Astrocyte (in vitro differentiated cells and primary cell): ENCODE data around the gene ERO1A. TPM values are rescaled to one million over a fixed set of nuclear protein-coding genes. Genes with fewer than 3 reads are reported as not detected.
A peak's percentile ranks its signal among the peaks of the same experiment; 100 is the strongest.

Source experiments
- DNase-seq: peaks from one replicate; pipeline ENCODE4 v3.0.0-alpha.2; 2010; ENCODE audit warnings: low read depth
- FAIRE-seq: peaks from 2 replicates; lab custom pipeline; 2011; peaks lifted over from hg19 to GRCh38; lab: Jason Lieb, UNC
- H2AFZ ChIP-seq: 2 replicates; pipeline ENCODE4 v1.6.0; 2012; ENCODE audit warnings: low read depth, low read length, inconsistent platforms
- H3K27ac ChIP-seq: 2 replicates; pipeline ENCODE4 v1.5.1; 2011; ENCODE audit warnings: low read depth, low read length, inconsistent platforms
- H3K27me3 ChIP-seq: 2 replicates; pipeline ENCODE4 v1.6.0; 2011; ENCODE audit warnings: low read length, inconsistent platforms; ENCODE audit not compliant: insufficient read depth
- H3K36me3 ChIP-seq: 2 replicates; pipeline ENCODE4 v1.5.1; 2011; ENCODE audit warnings: low read length, inconsistent platforms; ENCODE audit not compliant: insufficient read depth
- H3K4me1 ChIP-seq: 2 replicates; pipeline ENCODE4 v1.5.1; 2011; ENCODE audit warnings: low read length, inconsistent platforms; ENCODE audit not compliant: insufficient read depth
- H3K4me2 ChIP-seq: 2 replicates; pipeline ENCODE4 v1.6.0; 2012; ENCODE audit warnings: low read length, inconsistent platforms
- H3K4me3 ChIP-seq: 2 replicates; pipeline ENCODE4 v1.5.1; 2011; ENCODE audit warnings: low read depth, mild to moderate bottlenecking, low read length, inconsistent platforms; ENCODE audit not compliant: insufficient read depth
- H3K79me2 ChIP-seq: 2 replicates; pipeline ENCODE4 v1.6.0; 2012; ENCODE audit warnings: mild to moderate bottlenecking, low read length, inconsistent platforms; ENCODE audit not compliant: insufficient read depth
- H3K9ac ChIP-seq: 2 replicates; pipeline ENCODE4 v1.6.0; 2012; ENCODE audit warnings: mild to moderate bottlenecking, low read length, inconsistent platforms
- H3K9me3 ChIP-seq: 2 replicates; pipeline ENCODE4 v1.5.1; 2012; ENCODE audit warnings: low read depth, mild to moderate bottlenecking, low read length, inconsistent platforms; ENCODE audit not compliant: insufficient read depth
- H4K20me1 ChIP-seq: 2 replicates; pipeline ENCODE4 v1.6.0; 2012; ENCODE audit warnings: low read length, inconsistent platforms; ENCODE audit not compliant: insufficient read depth
- H3K27ac Mint-ChIP-seq: one replicate; pipeline ENCODE4 v1.8.0; 2021; ENCODE audit warnings: mild to moderate bottlenecking, mixed read lengths; ENCODE audit not compliant: unreplicated experiment
- H3K27me3 Mint-ChIP-seq: one replicate; pipeline ENCODE4 v1.8.0; 2021; ENCODE audit warnings: low read depth, mixed read lengths; ENCODE audit not compliant: unreplicated experiment
- H3K36me3 Mint-ChIP-seq: one replicate; pipeline ENCODE4 v1.8.0; 2021; ENCODE audit warnings: low read depth, mixed read lengths; ENCODE audit not compliant: unreplicated experiment
- H3K4me1 Mint-ChIP-seq: one replicate; pipeline ENCODE4 v1.8.0; 2021; ENCODE audit warnings: low read depth, mixed read lengths; ENCODE audit not compliant: unreplicated experiment
- H3K4me3 Mint-ChIP-seq: one replicate; pipeline ENCODE4 v1.8.0; 2021; ENCODE audit warnings: mild to moderate bottlenecking, moderate library complexity, mixed read lengths; ENCODE audit not compliant: unreplicated experiment
- H3K9me3 Mint-ChIP-seq: one replicate; pipeline ENCODE4 v1.8.0; 2021; ENCODE audit warnings: mild to moderate bottlenecking, mixed read lengths; ENCODE audit not compliant: unreplicated experiment
- CTCF ChIP-seq: IDR thresholded peaks from 2 replicates; pipeline ENCODE4 v1.5.1; 2011; ENCODE audit warnings: low read depth, mild to moderate bottlenecking, inconsistent platforms, low read length, moderate library complexity; ENCODE audit not compliant: insufficient read depth
- EZH2 ChIP-seq: IDR thresholded peaks from 2 replicates; pipeline ENCODE4 v1.6.1; 2012; ENCODE audit warnings: mild to moderate bottlenecking, low read length, inconsistent platforms; ENCODE audit not compliant: insufficient read depth
- total RNA-seq: library from RNA; stranded (reverse); gene quantifications from 2 replicates; pipeline ENCODE4 v1.2.1, GENCODE V29; 2021

The ERO1A gene
- total RNA-seq, 1 donor from 2014 or later, result 80.5 TPM

GRCh38 chr14:52693036-52693435 lies 2.3 kb downstream of the ERO1A start:
- H4K20me1 ChIP-seq, result peaks cover 50% of the 10 kb centered on the region
- H3K79me2 ChIP-seq, result peaks cover 71% of the 10 kb centered on the region
- Mint-ChIP-seq H3K4me1 (peaks cover 15% of the 10 kb centered on the region), H3K9me3 (no peaks in the 10 kb centered on the region), H3K36me3 (no peaks in the 10 kb centered on the region), H3K27me3 (no peaks in the 10 kb centered on the region), H3K4me3 (peak overlapping the region; percentile 54), H3K27ac (no peak overlapping the region)
- no peak overlapping the region for H3K4me2 ChIP-seq
- TF ChIP-seq EZH2 (no peak), CTCF (no peak)
- no peaks in the 10 kb centered on the region for H3K36me3 ChIP-seq
- no peaks in the 10 kb centered on the region for H3K9me3 ChIP-seq
- H3K27me3 ChIP-seq, result no peaks in the 10 kb centered on the region
- no peak overlapping the region for H2AFZ ChIP-seq
- peaks cover 2% of the 10 kb centered on the region for H3K4me1 ChIP-seq
- H3K9ac ChIP-seq, result no peak overlapping the region
- FAIRE-seq (no peak), DNase-seq (no peak)
- no peak overlapping the region for H3K27ac ChIP-seq
- H3K4me3 ChIP-seq, result no peak overlapping the region

- no peak overlapping the region for H3K27ac Mint-ChIP-seq
- peaks cover 55% of the 10 kb centered on the region for H4K20me1 ChIP-seq
- H3K4me1 Mint-ChIP-seq, result peaks cover 15% of the 10 kb centered on the region
- peaks cover 2% of the 10 kb centered on the region for H3K4me1 ChIP-seq
- H3K36me3 Mint-ChIP-seq, result peaks cover 3% of the 10 kb centered on the region
- H3K79me2 ChIP-seq, result peaks cover 78% of the 10 kb centered on the region
- TF ChIP-seq CTCF (no peak), EZH2 (no peak)
- H3K36me3 ChIP-seq, result no peaks in the 10 kb centered on the region
- no peaks in the 10 kb centered on the region for H3K9me3 ChIP-seq
- DNase-seq (peak; percentile 21), FAIRE-seq (no peak)
- H3K4me3 Mint-ChIP-seq, result peak overlapping the region; percentile 35
- no peak overlapping the region for H3K9ac ChIP-seq
- H3K27me3 Mint-ChIP-seq, result no peaks in the 10 kb centered on the region
- H3K4me3 ChIP-seq, result no peak overlapping the region
- H2AFZ ChIP-seq, result no peak overlapping the region
- H3K4me2 ChIP-seq, result no peak overlapping the region
- no peaks in the 10 kb centered on the region for H3K9me3 Mint-ChIP-seq
- no peak overlapping the region for H3K27ac ChIP-seq
- no peaks in the 10 kb centered on the region for H3K27me3 ChIP-seq
These were observed 3.0 kb downstream of the ERO1A start for GRCh38 chr14:52692248-52692962.
